ENCODE results near the gene CFAP70.
"Not testable (repeated sequence)": the region's sequence is repeated elsewhere in the genome, so short reads cannot be mapped to it uniquely, and the experiment has no call there.

CFAP70 gene

DNA sequence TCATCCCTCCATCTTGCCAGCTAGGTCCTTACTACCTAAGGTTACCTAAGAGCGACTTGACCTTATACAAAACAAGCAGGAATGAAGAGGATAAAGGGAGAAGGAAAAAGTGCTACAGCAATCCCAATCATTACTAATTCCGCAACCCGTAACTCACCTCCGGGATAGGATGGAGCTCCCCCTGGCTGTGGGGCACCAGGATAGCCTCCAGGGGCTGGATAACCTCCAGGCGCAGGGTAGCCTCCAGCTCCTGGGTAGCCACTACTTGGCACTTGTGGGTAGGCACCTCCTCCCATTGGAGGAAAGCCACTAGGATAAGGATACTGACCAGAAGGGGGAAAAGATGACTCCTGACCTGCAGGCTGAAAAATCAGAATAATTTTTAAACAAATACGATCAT lies 39.4 kb upstream of the CFAP70 start:
- Histone ChIP-seq H4K20me1 (ENCODE audit: insufficient read depth) (no peaks in the 10 kb centered on the region), H3K27me3 (ENCODE audit: insufficient read depth, low read depth) (no peaks in the 10 kb centered on the region), H3K4me2 (no peak overlapping the region), H3K79me2 (ENCODE audit: insufficient read depth, low read depth) (peaks cover 41% of the 10 kb centered on the region), H3K4me3 (IDR thresholded peaks at IDR 0.05; ENCODE audit: insufficient read depth, low read depth, low read length) (no peak overlapping the region), H2AFZ (ENCODE audit: low read depth) (no peak overlapping the region), H3K4me1 (ENCODE audit: low read depth, poor library complexity, severe bottlenecking) (no peaks in the 10 kb centered on the region), H3K9ac (no peak overlapping the region), H3K27ac (no peak overlapping the region), H3K36me3 (ENCODE audit: insufficient read depth) (peaks cover 4% of the 10 kb centered on the region; the same call in 1 of the 2 replicates)
- TF ChIP-seq, protein P1, sequence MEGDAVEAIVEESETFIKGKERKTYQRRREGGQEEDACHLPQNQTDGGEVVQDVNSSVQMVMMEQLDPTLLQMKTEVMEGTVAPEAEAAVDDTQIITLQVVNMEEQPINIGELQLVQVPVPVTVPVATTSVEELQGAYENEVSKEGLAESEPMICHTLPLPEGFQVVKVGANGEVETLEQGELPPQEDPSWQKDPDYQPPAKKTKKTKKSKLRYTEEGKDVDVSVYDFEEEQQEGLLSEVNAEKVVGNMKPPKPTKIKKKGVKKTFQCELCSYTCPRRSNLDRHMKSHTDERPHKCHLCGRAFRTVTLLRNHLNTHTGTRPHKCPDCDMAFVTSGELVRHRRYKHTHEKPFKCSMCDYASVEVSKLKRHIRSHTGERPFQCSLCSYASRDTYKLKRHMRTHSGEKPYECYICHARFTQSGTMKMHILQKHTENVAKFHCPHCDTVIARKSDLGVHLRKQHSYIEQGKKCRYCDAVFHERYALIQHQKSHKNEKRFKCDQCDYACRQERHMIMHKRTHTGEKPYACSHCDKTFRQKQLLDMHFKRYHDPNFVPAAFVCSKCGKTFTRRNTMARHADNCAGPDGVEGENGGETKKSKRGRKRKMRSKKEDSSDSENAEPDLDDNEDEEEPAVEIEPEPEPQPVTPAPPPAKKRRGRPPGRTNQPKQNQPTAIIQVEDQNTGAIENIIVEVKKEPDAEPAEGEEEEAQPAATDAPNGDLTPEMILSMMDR (conservative IDR thresholded peaks at IDR 0.05; ENCODE audit: low read depth, low read length): 0 out of 2 replicates have a peak, but pooled peaks have one; percentile 28

DNA sequence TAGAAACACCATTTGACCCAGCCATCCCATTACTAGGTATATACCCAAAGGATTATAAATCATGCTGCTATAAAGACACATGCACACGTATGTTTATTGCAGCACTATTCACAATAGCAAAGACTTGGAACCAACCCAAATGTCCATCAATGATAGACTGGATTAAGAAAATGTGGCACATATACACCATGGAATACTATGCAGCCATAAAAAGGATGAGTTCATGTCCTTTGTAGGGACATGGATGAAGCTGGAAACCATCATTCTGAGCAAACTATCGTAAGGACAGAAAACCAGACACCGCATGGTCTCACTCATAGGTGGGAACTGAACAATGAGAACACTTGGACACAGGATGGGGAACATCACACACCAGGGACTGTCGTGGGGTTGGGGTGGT lies 35.7 kb upstream of the CFAP70 start:
- H2AFZ ChIP-seq (ENCODE audit: low read depth); H4K20me1 ChIP-seq (ENCODE audit: insufficient read depth); H3K27ac ChIP-seq; H3K4me2 ChIP-seq; H3K4me1 ChIP-seq (ENCODE audit: low read depth, poor library complexity, severe bottlenecking); H3K36me3 ChIP-seq (ENCODE audit: insufficient read depth); H3K27me3 ChIP-seq (ENCODE audit: insufficient read depth, low read depth); H3K4me3 ChIP-seq (IDR thresholded peaks at IDR 0.05; ENCODE audit: insufficient read depth, low read depth, low read length); H3K9ac ChIP-seq: not testable (repeated sequence)
- peaks cover 15% of the 10 kb centered on the region; the same call in 1 of the 2 replicates for H3K79me2 ChIP-seq (ENCODE audit: insufficient read depth, low read depth)

DNA sequence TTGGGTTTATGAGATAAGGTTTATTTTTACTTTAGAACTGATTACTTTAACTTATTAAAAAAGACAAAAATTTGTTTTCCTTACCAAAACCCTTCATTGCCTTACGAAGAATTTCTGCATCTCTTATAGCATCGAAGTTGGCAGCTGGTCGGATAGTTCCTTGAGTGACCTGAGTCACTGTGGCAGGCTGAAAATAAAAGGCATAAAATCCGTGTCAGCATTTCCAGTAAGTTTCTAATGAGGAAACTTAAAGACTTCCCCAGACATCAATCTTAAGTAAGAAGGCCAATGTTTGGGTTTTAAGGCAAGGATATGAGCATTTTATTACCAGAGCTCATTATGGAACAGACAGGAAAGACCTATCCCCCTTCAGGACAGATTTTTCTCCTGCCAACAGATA lies 29.6 kb upstream of the CFAP70 start:
- H3K27ac ChIP-seq: no peak overlapping the region
- H3K4me3 ChIP-seq (IDR thresholded peaks at IDR 0.05; ENCODE audit: insufficient read depth, low read depth, low read length): no peak overlapping the region
- no peaks in the 10 kb centered on the region for H3K27me3 ChIP-seq (ENCODE audit: insufficient read depth, low read depth)
- no peak overlapping the region for H2AFZ ChIP-seq (ENCODE audit: low read depth)
- H4K20me1 ChIP-seq (ENCODE audit: insufficient read depth): no peaks in the 10 kb centered on the region
- H3K36me3 ChIP-seq (ENCODE audit: insufficient read depth): peaks cover 16% of the 10 kb centered on the region; the same call in 1 of the 2 replicates
- no peaks in the 10 kb centered on the region for H3K4me1 ChIP-seq (ENCODE audit: low read depth, poor library complexity, severe bottlenecking)
- TF ChIP-seq, protein P1 (conservative IDR thresholded peaks at IDR 0.05; ENCODE audit: low read depth, low read length): no peak
- peaks cover 6% of the 10 kb centered on the region; the same call in 1 of the 2 replicates for H3K79me2 ChIP-seq (ENCODE audit: insufficient read depth, low read depth)
- no peak overlapping the region for H3K9ac ChIP-seq
- H3K4me2 ChIP-seq: no peak overlapping the region

DNA sequence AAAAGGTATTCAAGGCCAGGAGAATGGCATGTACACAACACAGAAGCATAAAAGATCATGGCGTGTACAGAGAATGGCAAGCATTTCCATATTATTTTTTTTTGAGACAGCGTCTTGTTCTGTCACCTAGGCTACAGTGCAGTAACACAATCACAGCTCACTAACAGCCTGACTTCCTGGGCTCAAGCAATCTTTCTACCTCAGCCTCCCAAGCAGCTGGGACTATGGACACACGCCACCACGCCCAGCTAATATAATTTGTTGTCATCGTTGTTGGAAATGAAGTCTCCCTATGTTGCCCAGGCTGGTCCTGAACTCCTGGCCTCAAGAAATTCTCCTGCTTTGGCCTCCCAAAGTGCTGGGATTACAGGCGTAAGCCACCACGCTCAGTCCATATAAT lies 27.9 kb upstream of the CFAP70 start:
- H3K9ac ChIP-seq: no peak overlapping the region
- H3K4me3 ChIP-seq (IDR thresholded peaks at IDR 0.05; ENCODE audit: insufficient read depth, low read depth, low read length): no peak overlapping the region
- H3K27me3 ChIP-seq (ENCODE audit: insufficient read depth, low read depth): no peaks in the 10 kb centered on the region
- peaks cover 18% of the 10 kb centered on the region; the same call in 1 of the 2 replicates for H3K36me3 ChIP-seq (ENCODE audit: insufficient read depth)
- H3K27ac ChIP-seq: no peak overlapping the region
- no peak overlapping the region for H2AFZ ChIP-seq (ENCODE audit: low read depth)
- H4K20me1 ChIP-seq (ENCODE audit: insufficient read depth): no peaks in the 10 kb centered on the region
- TF ChIP-seq, protein P1 (conservative IDR thresholded peaks at IDR 0.05; ENCODE audit: low read depth, low read length): no peak
- no peaks in the 10 kb centered on the region; the same call in 1 of the 2 replicates for H3K79me2 ChIP-seq (ENCODE audit: insufficient read depth, low read depth)
- H3K4me1 ChIP-seq (ENCODE audit: low read depth, poor library complexity, severe bottlenecking): no peaks in the 10 kb centered on the region
- no peak overlapping the region for H3K4me2 ChIP-seq

DNA sequence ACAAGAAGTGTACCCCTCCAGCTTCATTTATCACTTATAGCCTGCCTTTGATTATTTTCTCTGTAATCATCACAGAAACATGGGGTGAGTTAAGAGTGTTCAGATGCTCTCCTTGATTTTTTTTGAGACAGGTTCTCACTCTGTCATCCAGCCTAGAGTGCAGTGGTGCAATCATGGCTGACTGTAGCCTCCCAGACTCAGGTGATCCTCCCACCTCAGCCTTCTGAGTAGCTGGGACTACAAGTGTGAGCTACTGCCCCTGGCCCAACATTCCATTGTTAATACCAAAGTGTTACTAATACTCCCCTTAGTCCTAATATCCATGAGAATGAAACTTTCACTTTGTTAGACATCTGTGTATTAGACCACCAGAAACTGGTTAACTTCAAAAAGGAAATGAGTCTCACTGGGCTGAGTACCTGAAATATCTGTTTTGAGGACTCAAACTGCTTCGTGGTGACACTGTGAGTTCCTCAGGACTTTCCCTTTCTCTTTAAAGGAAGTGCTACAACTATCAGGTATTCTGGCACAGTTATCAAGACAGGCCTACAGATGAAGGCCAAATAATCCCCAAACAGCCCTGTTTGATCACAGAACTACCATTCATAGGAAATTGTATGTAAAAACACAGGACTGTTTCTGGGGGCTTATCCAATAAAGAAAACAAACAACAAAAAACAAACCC lies 20.5 kb upstream of the CFAP70 start:
- H3K36me3 ChIP-seq (ENCODE audit: insufficient read depth): peaks cover 11% of the 10 kb centered on the region; the same call in 1 of the 2 replicates
- H3K79me2 ChIP-seq (ENCODE audit: insufficient read depth, low read depth): no peaks in the 10 kb centered on the region
- H3K4me1 ChIP-seq (ENCODE audit: low read depth, poor library complexity, severe bottlenecking): no peaks in the 10 kb centered on the region
- no peak overlapping the region for H2AFZ ChIP-seq (ENCODE audit: low read depth)
- H3K4me3 ChIP-seq (IDR thresholded peaks at IDR 0.05; ENCODE audit: insufficient read depth, low read depth, low read length): no peak overlapping the region
- no peaks in the 10 kb centered on the region for H3K27me3 ChIP-seq (ENCODE audit: insufficient read depth, low read depth)
- TF ChIP-seq, protein P1 (conservative IDR thresholded peaks at IDR 0.05; ENCODE audit: low read depth, low read length): no peak
- H4K20me1 ChIP-seq (ENCODE audit: insufficient read depth): no peaks in the 10 kb centered on the region
- H3K27ac ChIP-seq: no peak overlapping the region
- no peak overlapping the region for H3K9ac ChIP-seq
- H3K4me2 ChIP-seq: no peak overlapping the region

All from KMS-11 (cell line).